Naive thymus-derived CD8-positive, alpha-beta T cell (primary cell): ENCODE data around the gene CDH4. TPM values are rescaled to one million over a fixed set of nuclear protein-coding genes. Genes with fewer than 3 reads are reported as not detected.

Experiments
- ATAC-seq, 2 donors: fragments of 150-1000 bp; cut with Tn5 transposase in 1 of 2; sonication (Bioruptor Pico), chemical (Tn5 transposase) in 1 of 2; 1 replicate in 1 of 2; 2 replicates in 1 of 2; pipeline ENCODE4 v1.10.0; 2021; ENCODE audit warnings: mild to moderate bottlenecking in 2 of 2, moderate library complexity in 2 of 2
- POLR2A ChIA-PET: fragments of 350-600 bp; sonication (Branson Sonifier 250); formaldehyde crosslinking; loops from one replicate; lab custom pipeline; 2021; ENCODE audit warnings: antibody characterized with exemption; lab: Charles Lee
- DNase-seq, 10 donors: peaks; one replicate each; pipeline versions ENCODE4 v3.0.0 to v3.0.0-alpha.2; 2020 to 2022
- H3K27ac Mint-ChIP-seq, 10 donors: one replicate each; pipeline ENCODE4 v1.8.0; 2020 to 2022; ENCODE audit warnings: mild to moderate bottlenecking in 10 of 10, mixed read lengths in 10 of 10, moderate library complexity in 4 of 10, inconsistent platforms in 1 of 10
- H3K27me3 Mint-ChIP-seq, 5 donors: one replicate each; pipeline ENCODE4 v1.8.0; 2021 to 2022; ENCODE audit warnings: mixed read lengths in 5 of 5
- H3K36me3 Mint-ChIP-seq, 3 donors: one replicate each; pipeline ENCODE4 v1.8.0; 2020 to 2022; ENCODE audit warnings: mixed read lengths in 3 of 3, mild to moderate bottlenecking in 2 of 3, inconsistent platforms in 1 of 3
- H3K4me1 Mint-ChIP-seq, 4 donors: one replicate each; pipeline ENCODE4 v1.8.0; 2021 to 2022; ENCODE audit warnings: mixed read lengths in 4 of 4
- H3K4me3 Mint-ChIP-seq, 10 donors: one replicate each; pipeline ENCODE4 v1.8.0; 2020 to 2022; ENCODE audit warnings: mild to moderate bottlenecking in 10 of 10, mixed read lengths in 10 of 10, moderate library complexity in 6 of 10, inconsistent platforms in 1 of 10
- H3K9me3 Mint-ChIP-seq, 9 donors: one replicate each; pipeline ENCODE4 v1.8.0; 2020 to 2022; ENCODE audit warnings: mixed read lengths in 9 of 9, mild to moderate bottlenecking in 3 of 9, inconsistent platforms in 1 of 9, moderate library complexity in 1 of 9
- polyA plus RNA-seq, 3 donors: library from polyadenylated mRNA; unstranded; fragments of 300-500 nt; fragmentation: Illumina TruSeq; gene quantifications; one replicate each; pipeline ENCODE4 v1.2.3, GENCODE V29; 2021
- total RNA-seq, 8 experiments: library from RNA in 2 of 8; stranded (reverse) in 2 of 8; gene quantifications; one replicate each; pipeline ENCODE4 v1.2.3 and lab custom pipeline; 2021 to 2026

CDH4 gene
- total and polyA plus RNA-seq, 5 experiments from 2014 or later, result 0.07 to 0.44 (median 0.15) TPM; not detected in 1

GRCh38 chr20:61907081-61907891 lies 655.2 kb downstream of the CDH4 start:
- no peaks in the 10 kb centered on the region for H3K4me1 Mint-ChIP-seq
- H3K27me3 Mint-ChIP-seq, result peaks cover 0 to 2% (median 0%) of the 10 kb centered on the region in 5 donors
- POLR2A ChIA-PET, result no interaction called here
- no peak overlapping the region for H3K27ac Mint-ChIP-seq
- H3K9me3 Mint-ChIP-seq, result peaks cover 0 to 5% (median 0%) of the 10 kb centered on the region in 9 donors
- H3K36me3 Mint-ChIP-seq, result no peaks in the 10 kb centered on the region
- DNase-seq (no peak), ATAC-seq (no peak)
- no peak overlapping the region for H3K4me3 Mint-ChIP-seq

GRCh38 chr20:61908057-61909026 lies 656.3 kb downstream of the CDH4 start:
- peaks cover 0 to 5% (median 0%) of the 10 kb centered on the region in 9 donors for H3K9me3 Mint-ChIP-seq
- ATAC-seq (no peak), DNase-seq (no peak)
- peaks cover 0 to 2% (median 0%) of the 10 kb centered on the region in 5 donors for H3K27me3 Mint-ChIP-seq
- no peak overlapping the region for H3K27ac Mint-ChIP-seq
- POLR2A ChIA-PET, result no interaction called here
- no peaks in the 10 kb centered on the region for H3K36me3 Mint-ChIP-seq
- no peak overlapping the region for H3K4me3 Mint-ChIP-seq
- peaks cover 0 to 7% (median 0%) of the 10 kb centered on the region in 4 donors for H3K4me1 Mint-ChIP-seq

- no peak overlapping the region for H3K27ac Mint-ChIP-seq
- peaks cover 0 to 2% (median 0%) of the 10 kb centered on the region in 5 donors for H3K27me3 Mint-ChIP-seq
- H3K36me3 Mint-ChIP-seq, result no peaks in the 10 kb centered on the region
- POLR2A ChIA-PET, result no interaction called here
- DNase-seq (no peak), ATAC-seq (no peak)
- H3K9me3 Mint-ChIP-seq, result peaks cover 0 to 5% (median 0%) of the 10 kb centered on the region in 9 donors
- H3K4me1 Mint-ChIP-seq, result peaks cover 0 to 7% (median 0%) of the 10 kb centered on the region in 4 donors
- no peak overlapping the region for H3K4me3 Mint-ChIP-seq
Measured at GRCh38 chr20:61909028-61909427, 657.0 kb downstream of the CDH4 start.

GRCh38 chr20:61909821-61910220 lies 657.8 kb downstream of the CDH4 start:
- Mint-ChIP-seq H3K9me3 (peaks cover 0 to 5% (median 0%) of the 10 kb centered on the region in 9 donors), H3K27me3 (peaks cover 0 to 10% (median 2%) of the 10 kb centered on the region in 5 donors), H3K4me1 (peaks cover 0 to 7% (median 0%) of the 10 kb centered on the region in 4 donors), H3K36me3 (no peaks in the 10 kb centered on the region), H3K4me3 (no peak overlapping the region), H3K27ac (no peak overlapping the region)
- ATAC-seq (no peak), DNase-seq (no peak)
- POLR2A ChIA-PET, result no interaction called here

GRCh38 chr20:61911824-61912223 lies 659.8 kb downstream of the CDH4 start:
- Mint-ChIP-seq H3K27me3 (peaks cover 2 to 22% (median 12%) of the 10 kb centered on the region in 5 donors), H3K4me1 (peaks cover 0 to 7% (median 0%) of the 10 kb centered on the region in 4 donors), H3K27ac (no peak overlapping the region), H3K9me3 (peaks cover 0 to 5% (median 0%) of the 10 kb centered on the region in 9 donors), H3K4me3 (no peak overlapping the region), H3K36me3 (no peaks in the 10 kb centered on the region)
- ATAC-seq, result no peak
- DNase-seq, result no peak
- POLR2A ChIA-PET, result no interaction called here

GRCh38 chr20:61912665-61913422 lies 660.8 kb downstream of the CDH4 start:
- peaks cover 0 to 7% (median 0%) of the 10 kb centered on the region in 4 donors for H3K4me1 Mint-ChIP-seq
- H3K4me3 Mint-ChIP-seq, result no peak overlapping the region
- POLR2A ChIA-PET, result no interaction called here
- H3K27me3 Mint-ChIP-seq, result peaks cover 2 to 26% (median 16%) of the 10 kb centered on the region in 5 donors
- no peaks in the 10 kb centered on the region for H3K36me3 Mint-ChIP-seq
- ATAC-seq (no peak), DNase-seq (no peak)
- peaks cover 0 to 5% (median 0%) of the 10 kb centered on the region in 9 donors for H3K9me3 Mint-ChIP-seq
- no peak overlapping the region for H3K27ac Mint-ChIP-seq

- Mint-ChIP-seq H3K4me3 (no peak overlapping the region), H3K9me3 (peaks cover 0 to 5% (median 0%) of the 10 kb centered on the region in 9 donors), H3K27ac (no peak overlapping the region), H3K27me3 (peaks cover 2 to 26% (median 16%) of the 10 kb centered on the region in 5 donors), H3K4me1 (peaks cover 0 to 7% (median 0%) of the 10 kb centered on the region in 4 donors), H3K36me3 (no peaks in the 10 kb centered on the region)
- DNase-seq (no peak), ATAC-seq (no peak)
- POLR2A ChIA-PET, result no interaction called here
Measured at GRCh38 chr20:61913423-61914225, 661.6 kb downstream of the CDH4 start.

- H3K4me3 Mint-ChIP-seq, result no peak overlapping the region
- H3K9me3 Mint-ChIP-seq, result peaks cover 0 to 5% (median 0%) of the 10 kb centered on the region in 9 donors
- POLR2A ChIA-PET, result no interaction called here
- H3K27ac Mint-ChIP-seq, result no peak overlapping the region
- H3K27me3 Mint-ChIP-seq, result peaks cover 2 to 26% (median 16%) of the 10 kb centered on the region in 5 donors
- DNase-seq (no peak), ATAC-seq (no peak)
- peaks cover 0 to 7% (median 0%) of the 10 kb centered on the region in 4 donors for H3K4me1 Mint-ChIP-seq
- H3K36me3 Mint-ChIP-seq, result no peaks in the 10 kb centered on the region
Measured at GRCh38 chr20:61915101-61915500, 663.0 kb downstream of the CDH4 start.

- Mint-ChIP-seq H3K27me3 (peaks cover 0 to 26% (median 16%) of the 10 kb centered on the region in 5 donors), H3K36me3 (no peaks in the 10 kb centered on the region), H3K4me3 (no peak overlapping the region), H3K9me3 (peaks cover 0 to 2% (median 0%) of the 10 kb centered on the region in 9 donors), H3K4me1 (peaks cover 0 to 7% (median 0%) of the 10 kb centered on the region in 4 donors), H3K27ac (no peak overlapping the region)
- DNase-seq (no peak), ATAC-seq (no peak)
- POLR2A ChIA-PET, result no interaction called here
Measured at GRCh38 chr20:61916318-61916891, 664.3 kb downstream of the CDH4 start.

- H3K27ac Mint-ChIP-seq, result no peak overlapping the region
- DNase-seq, result no peak
- POLR2A ChIA-PET, result no interaction called here
- peaks cover 0 to 26% (median 16%) of the 10 kb centered on the region in 5 donors for H3K27me3 Mint-ChIP-seq
- H3K4me1 Mint-ChIP-seq, result peaks cover 0 to 4% (median 0%) of the 10 kb centered on the region in 4 donors
- ATAC-seq, result no peak
- no peak overlapping the region for H3K4me3 Mint-ChIP-seq
- peaks cover 0 to 2% (median 0%) of the 10 kb centered on the region in 9 donors for H3K9me3 Mint-ChIP-seq
- H3K36me3 Mint-ChIP-seq, result no peaks in the 10 kb centered on the region
Measured at GRCh38 chr20:61917474-61918145, 665.5 kb downstream of the CDH4 start.

- Mint-ChIP-seq H3K9me3 (peaks cover 0 to 2% (median 0%) of the 10 kb centered on the region in 9 donors), H3K4me1 (no peaks in the 10 kb centered on the region), H3K36me3 (no peaks in the 10 kb centered on the region), H3K27ac (no peak overlapping the region), H3K4me3 (no peak overlapping the region), H3K27me3 (peaks cover 0 to 26% (median 16%) of the 10 kb centered on the region in 5 donors)
- ATAC-seq (no peak), DNase-seq (no peak)
- POLR2A ChIA-PET, result no interaction called here
Measured at GRCh38 chr20:61918548-61918947, 666.5 kb downstream of the CDH4 start.
